Muscle of leg (tissue), 11 donors: ENCODE data around the gene C1orf174. TPM values are rescaled to one million over a fixed set of nuclear protein-coding genes. Genes with fewer than 3 reads are reported as not detected.

Experiments used
- DNase-seq: peaks from one replicate; pipeline ENCODE4 v3.0.0; 2013
- H3K27ac ChIP-seq: one replicate; pipeline ENCODE4 v1.5.1; 2013; ENCODE audit warnings: mild to moderate bottlenecking, low read length, control low read depth
- H3K27me3 ChIP-seq: one replicate; pipeline ENCODE4 v1.6.1; 2013; ENCODE audit warnings: low read length; ENCODE audit not compliant: control insufficient read depth, insufficient read depth
- H3K36me3 ChIP-seq: one replicate; pipeline ENCODE4 v1.6.1; 2013; ENCODE audit warnings: low read length; ENCODE audit not compliant: control insufficient read depth, insufficient read depth
- H3K4me1 ChIP-seq: one replicate; pipeline ENCODE4 v1.6.1; 2013; ENCODE audit warnings: low read length; ENCODE audit not compliant: control insufficient read depth, insufficient read depth
- H3K4me3 ChIP-seq: one replicate; pipeline ENCODE4 v1.5.1; 2013; ENCODE audit warnings: low read length, control low read depth
- H3K9me3 ChIP-seq: replicated peaks from 2 replicates; pipeline ENCODE4 v1.6.1; 2013; ENCODE audit warnings: low read depth, low read length; ENCODE audit not compliant: control insufficient read depth
- WGBS: methylation state at CpG from one replicate; pipeline ENCODE4 v1.1.5; 2013; ENCODE audit warnings: missing lambda C conversion rate; ENCODE audit not compliant: insufficient coverage; 5-methylcytosine and 5-hydroxymethylcytosine counted together
- polyA plus RNA-seq, 8 donors: library from polyadenylated mRNA; unstranded; fragments of 120-200 nt; gene quantifications; one replicate each; pipeline versions ENCODE4 v1.2.1 to v1.2.3, GENCODE V29; 2013; ENCODE audit warnings: inconsistent platforms in 1 of 8, low replicate concordance in 1 of 8; ENCODE audit not compliant: insufficient read length in 8 of 8, insufficient read depth in 1 of 8
- total RNA-seq: library from RNA; stranded (reverse); fragments of 120-200 nt; gene quantifications from one replicate; pipeline ENCODE4 v1.2.4, GENCODE V29; 2013

C1orf174 gene
- total and polyA plus RNA-seq, 9 donors, result 16.5 to 20.9 (median 18.0) TPM

- Histone ChIP-seq H3K4me3 (no peak overlapping the region), H3K9me3 (no peaks in the 10 kb centered on the region), H3K4me1 (no peaks in the 10 kb centered on the region), H3K36me3 (no peaks in the 10 kb centered on the region), H3K27ac (no peak overlapping the region), H3K27me3 (peaks cover 23% of the 10 kb centered on the region)
- no peak for DNase-seq
- 81% methylated on average over 8 of the region's 17 CpGs for WGBS
Measured at GRCh38 chr1:3942416-3943122, 42.5 kb upstream of the C1orf174 start.

GRCh38 chr1:3940754-3941345 is 40.8 kb upstream of the C1orf174 start:
- Histone ChIP-seq H3K27me3 (peaks cover 22% of the 10 kb centered on the region), H3K36me3 (no peaks in the 10 kb centered on the region), H3K9me3 (no peaks in the 10 kb centered on the region), H3K4me1 (no peaks in the 10 kb centered on the region), H3K27ac (no peak overlapping the region), H3K4me3 (no peak overlapping the region)
- DNase-seq, result peak; percentile 9
- WGBS, result 48% methylated on average over 4 of the region's 12 CpGs

GRCh38 chr1:3940081-3940753 is 40.1 kb upstream of the C1orf174 start:
- Histone ChIP-seq H3K4me3 (no peak overlapping the region), H3K9me3 (no peaks in the 10 kb centered on the region), H3K27ac (no peak overlapping the region), H3K27me3 (peaks cover 24% of the 10 kb centered on the region), H3K36me3 (no peaks in the 10 kb centered on the region), H3K4me1 (no peaks in the 10 kb centered on the region)
- 30% methylated on average over 9 of the region's 15 CpGs for WGBS
- peak; percentile 6 for DNase-seq

- Histone ChIP-seq H3K4me3 (no peak overlapping the region), H3K27ac (no peak overlapping the region), H3K27me3 (peaks cover 20% of the 10 kb centered on the region), H3K36me3 (no peaks in the 10 kb centered on the region), H3K4me1 (no peaks in the 10 kb centered on the region), H3K9me3 (no peaks in the 10 kb centered on the region)
- no peak for DNase-seq
- 87% methylated on average over 10 of the region's 12 CpGs for WGBS
Measured at GRCh38 chr1:3939242-3940080, 39.4 kb upstream of the C1orf174 start.

GRCh38 chr1:3932156-3932919 is 32.3 kb upstream of the C1orf174 start:
- Histone ChIP-seq H3K36me3 (no peaks in the 10 kb centered on the region), H3K27ac (no peak overlapping the region), H3K4me1 (no peaks in the 10 kb centered on the region), H3K4me3 (no peak overlapping the region), H3K27me3 (peaks cover 20% of the 10 kb centered on the region), H3K9me3 (no peaks in the 10 kb centered on the region)
- DNase-seq, result no peak
- WGBS, result 66% methylated on average over 16 of the region's 21 CpGs

- WGBS, result 66% methylated on average over 17 of the region's 17 CpGs
Measured at GRCh38 chr1:3931007-3931912, 31.2 kb upstream of the C1orf174 start.

GRCh38 chr1:3930301-3931006 is 30.4 kb upstream of the C1orf174 start:
- no peak overlapping the region for H3K4me3 ChIP-seq
- H3K9me3 ChIP-seq, result no peaks in the 10 kb centered on the region
- 41% methylated on average over 4 of the region's 10 CpGs for WGBS
- no peak overlapping the region for H3K27ac ChIP-seq
- H3K36me3 ChIP-seq, result no peaks in the 10 kb centered on the region
- DNase-seq, result no peak
- no peaks in the 10 kb centered on the region for H3K4me1 ChIP-seq
- peaks cover 24% of the 10 kb centered on the region for H3K27me3 ChIP-seq

More at GRCh38 chr1:3931007-3931912, 31.2 kb upstream of the C1orf174 start:
- Histone ChIP-seq H3K4me3 (no peak overlapping the region), H3K27ac (no peak overlapping the region), H3K9me3 (no peaks in the 10 kb centered on the region), H3K36me3 (no peaks in the 10 kb centered on the region), H3K4me1 (no peaks in the 10 kb centered on the region), H3K27me3 (peaks cover 20% of the 10 kb centered on the region)
- no peak for DNase-seq

- H3K27me3 ChIP-seq, result peaks cover 27% of the 10 kb centered on the region
- no peak overlapping the region for H3K27ac ChIP-seq
- H3K36me3 ChIP-seq, result no peaks in the 10 kb centered on the region
- 50% methylated on average over 4 of the region's 5 CpGs for WGBS
- no peaks in the 10 kb centered on the region for H3K9me3 ChIP-seq
- no peak for DNase-seq
- no peak overlapping the region for H3K4me3 ChIP-seq
- H3K4me1 ChIP-seq, result peaks cover 9% of the 10 kb centered on the region
Measured at GRCh38 chr1:3929126-3929525, 29.1 kb upstream of the C1orf174 start.
